Uterine smooth muscle cell (primary cell): ENCODE data around the gene RNF214. TPM values are rescaled to one million over a fixed set of nuclear protein-coding genes. Genes with fewer than 3 reads are reported as not detected.

Experiments
- total RNA-seq: library from RNA; depleted of rRNA; stranded (reverse); fragments of >200 nt; gene quantifications from 2 replicates; pipeline ENCODE4 v1.2.3, GENCODE V29; 2014

Gene RNF214
- total RNA-seq: 10.2 and 13.6 TPM in 2 replicates

GRCh38 chr11:117232092-117232878 is at the start of gene RNF214:
Gene RNF214, plus strand, starts transcription at chr11:117232671. Its CDS starts 1,602 bp downstream, at chr11:117234273.

GRCh38 chr11:117199053-117199915 is 33.2 kb upstream of the RNF214 start, which contains the start of gene TAGLN:
Gene TAGLN, plus strand, starts transcription at chr11:117199370. Its CDS starts 3,644 bp downstream, at chr11:117203014.

GRCh38 chr11:117231842-117232091 is 704 bp upstream of the RNF214 start, which contains the start of gene PCSK7:
Gene PCSK7, minus strand, starts transcription at chr11:117232073. Its CDS starts 2,229 bp downstream, at chr11:117229844.

GRCh38 chr11:117290809-117291396 is 58.4 kb downstream of the RNF214 start, which contains the start of gene BACE1-AS:
Gene BACE1-AS, plus strand, starts transcription at chr11:117291346.

GRCh38 chr11:117316197-117316961 is 83.9 kb downstream of the RNF214 start, which contains the start of gene BACE1:
Gene BACE1, minus strand, starts transcription at chr11:117316256. Its CDS starts 461 bp downstream, at chr11:117315795.

GRCh38 chr11:117327567-117328374 is 95.3 kb downstream of the RNF214 start, which contains the start of gene CEP164:
Gene CEP164, plus strand, starts transcription at chr11:117327854. Its CDS starts 10,733 bp downstream, at chr11:117338587.

Other genes starting within 250 kb of the RNF214 start
- gene SIK3, start 134.2 kb upstream of the RNF214 start, total RNA-seq: 16.3 and 19.1 TPM in 2 replicates
- gene PAFAH1B2, start 88.4 kb upstream of the RNF214 start, total RNA-seq: 164 and 193 TPM in 2 replicates
- 10.4 and 13.9 TPM in 2 replicates for gene SIDT2, start 53.9 kb upstream of the RNF214 start, total RNA-seq
- gene TAGLN, start 33.3 kb upstream of the RNF214 start, total RNA-seq: 415 and 1,612 TPM in 2 replicates
- gene PCSK7, start 598 bp upstream of the RNF214 start, total RNA-seq: 69.6 and 80.4 TPM in 2 replicates
- 2.0 and 3.2 TPM in 2 replicates for gene BACE1-AS, start 58.7 kb downstream of the RNF214 start, total RNA-seq
- gene BACE1, start 83.6 kb downstream of the RNF214 start, total RNA-seq: 20.9 and 23.5 TPM in 2 replicates
- 42.6 and 48.1 TPM in 2 replicates for gene CEP164, start 95.2 kb downstream of the RNF214 start, total RNA-seq